Measurements from ENCODE around the gene ETV3.

The ETV3 gene

DNA sequence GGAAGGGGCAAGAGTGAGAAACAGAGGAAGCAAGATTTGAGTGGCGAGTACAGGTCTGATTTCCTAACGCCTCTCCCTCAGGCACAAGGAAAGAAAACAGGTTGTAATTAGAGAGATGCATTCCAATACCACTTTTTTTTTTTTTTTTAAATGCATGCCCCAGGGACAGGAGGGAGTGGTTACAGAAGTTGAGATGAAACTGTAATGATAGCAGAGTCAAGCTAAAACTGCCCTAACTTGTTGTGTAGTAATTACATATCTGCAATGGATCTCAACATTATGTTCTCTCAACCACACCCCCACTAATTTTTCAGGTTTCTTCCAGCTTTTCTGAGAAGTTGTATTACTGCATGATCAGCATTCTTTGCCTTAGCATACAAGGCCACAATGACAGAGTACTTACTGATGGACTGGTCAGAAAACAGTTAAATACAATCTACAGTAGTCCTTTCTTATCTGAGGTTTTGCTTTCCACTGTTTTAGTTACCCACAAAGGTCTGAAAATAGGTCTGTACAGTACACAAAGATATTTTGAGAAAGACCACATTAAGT, 5.5 kb downstream of the ETV3 start:
- Histone ChIP-seq H3K4me1 (ENCODE audit: control insufficient read depth, insufficient read depth, low read length) (peaks cover 10% of the 10 kb centered on the region), H3K9ac (ENCODE audit: low read length) (no peak overlapping the region), H3K27ac (ENCODE audit: low read depth, low read length) (no peak overlapping the region), H3K4me3 (ENCODE audit: low read length) (no peak overlapping the region), H3K36me3 (ENCODE audit: control insufficient read depth, insufficient read depth, low read length) (peaks cover 29% of the 10 kb centered on the region), H3K27me3 (ENCODE audit: control insufficient read depth, insufficient read depth, low read length) (no peaks in the 10 kb centered on the region)

DNA sequence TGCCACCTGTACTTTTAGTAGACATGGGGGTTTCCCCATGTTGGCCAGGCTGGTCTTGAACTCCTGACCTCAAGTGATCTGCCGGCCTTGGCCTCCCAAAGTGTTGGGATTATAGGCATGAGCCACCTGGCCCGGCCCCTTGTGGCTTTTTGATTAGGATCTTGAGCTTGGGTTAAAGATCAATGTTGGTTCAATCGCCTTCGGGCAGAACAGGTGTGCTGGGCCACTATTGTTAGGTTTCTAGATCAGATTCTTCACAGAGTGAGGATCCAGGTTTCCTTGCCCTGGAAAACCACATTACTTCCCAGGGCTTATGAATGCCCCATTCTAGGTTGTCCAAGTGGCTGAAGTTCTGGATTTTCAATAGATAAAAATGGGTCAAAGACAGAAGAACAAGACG, 6.1 kb downstream of the ETV3 start:
- no peak overlapping the region for H3K27ac ChIP-seq (ENCODE audit: low read depth, low read length)
- no peaks in the 10 kb centered on the region for H3K27me3 ChIP-seq (ENCODE audit: control insufficient read depth, insufficient read depth, low read length)
- no peak overlapping the region for H3K9ac ChIP-seq (ENCODE audit: low read length)
- peaks cover 8% of the 10 kb centered on the region for H3K4me1 ChIP-seq (ENCODE audit: control insufficient read depth, insufficient read depth, low read length)
- H3K36me3 ChIP-seq (ENCODE audit: control insufficient read depth, insufficient read depth, low read length), result peaks cover 29% of the 10 kb centered on the region
- H3K4me3 ChIP-seq (ENCODE audit: low read length), result no peak overlapping the region

DNA sequence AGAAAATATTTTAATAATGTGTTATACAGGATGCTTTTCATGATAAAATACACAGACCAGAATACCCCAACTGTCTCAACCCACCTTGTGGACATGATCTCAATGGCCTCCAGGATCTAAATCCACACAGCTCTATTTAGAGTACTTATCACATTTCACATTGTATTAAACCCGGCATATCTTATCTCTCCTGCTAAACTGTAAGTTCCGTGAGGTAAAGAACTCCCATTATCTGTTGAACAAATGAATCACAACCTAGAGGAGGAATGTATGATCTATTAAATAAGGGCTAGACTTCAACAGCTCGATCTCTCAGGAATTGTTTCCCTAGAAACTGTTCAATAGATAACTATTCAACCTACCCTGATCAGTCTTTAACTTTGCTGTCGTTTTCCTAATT, 6.9 kb downstream of the ETV3 start:
- H3K4me3 ChIP-seq (ENCODE audit: low read length), result no peak overlapping the region
- no peak overlapping the region for H3K9ac ChIP-seq (ENCODE audit: low read length)
- H3K27ac ChIP-seq (ENCODE audit: low read depth, low read length), result no peak overlapping the region
- H3K4me1 ChIP-seq (ENCODE audit: control insufficient read depth, insufficient read depth, low read length), result peaks cover 2% of the 10 kb centered on the region
- H3K27me3 ChIP-seq (ENCODE audit: control insufficient read depth, insufficient read depth, low read length), result no peaks in the 10 kb centered on the region
- H3K36me3 ChIP-seq (ENCODE audit: control insufficient read depth, insufficient read depth, low read length), result peaks cover 29% of the 10 kb centered on the region

DNA sequence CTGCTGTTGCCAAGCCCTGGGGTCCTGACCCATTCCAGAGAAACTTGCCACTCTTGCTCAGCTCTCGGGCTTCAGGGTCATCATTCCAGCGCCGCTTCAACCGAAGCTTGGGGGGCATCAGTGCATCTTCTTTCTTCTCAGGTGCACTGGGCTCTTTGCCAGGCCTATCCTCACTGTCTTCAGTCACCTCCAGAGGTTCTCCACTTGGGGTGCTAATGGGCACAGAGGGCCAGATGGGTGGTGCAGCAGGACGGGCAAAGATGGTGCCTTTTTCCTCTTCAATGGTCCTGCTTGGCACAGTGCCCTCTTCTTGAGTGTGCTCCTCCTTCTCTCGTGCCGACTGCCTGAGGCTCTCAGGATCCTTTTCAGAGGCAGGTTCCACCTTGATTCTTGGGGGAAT, 13.3 kb downstream of the ETV3 start:
- no peak overlapping the region for H3K4me3 ChIP-seq (ENCODE audit: low read length)
- H3K4me1 ChIP-seq (ENCODE audit: control insufficient read depth, insufficient read depth, low read length), result no peaks in the 10 kb centered on the region
- H3K9ac ChIP-seq (ENCODE audit: low read length), result no peak overlapping the region
- H3K27me3 ChIP-seq (ENCODE audit: control insufficient read depth, insufficient read depth, low read length), result no peaks in the 10 kb centered on the region
- no peak overlapping the region for H3K27ac ChIP-seq (ENCODE audit: low read depth, low read length)
- H3K36me3 ChIP-seq (ENCODE audit: control insufficient read depth, insufficient read depth, low read length), result peaks cover 17% of the 10 kb centered on the region

DNA sequence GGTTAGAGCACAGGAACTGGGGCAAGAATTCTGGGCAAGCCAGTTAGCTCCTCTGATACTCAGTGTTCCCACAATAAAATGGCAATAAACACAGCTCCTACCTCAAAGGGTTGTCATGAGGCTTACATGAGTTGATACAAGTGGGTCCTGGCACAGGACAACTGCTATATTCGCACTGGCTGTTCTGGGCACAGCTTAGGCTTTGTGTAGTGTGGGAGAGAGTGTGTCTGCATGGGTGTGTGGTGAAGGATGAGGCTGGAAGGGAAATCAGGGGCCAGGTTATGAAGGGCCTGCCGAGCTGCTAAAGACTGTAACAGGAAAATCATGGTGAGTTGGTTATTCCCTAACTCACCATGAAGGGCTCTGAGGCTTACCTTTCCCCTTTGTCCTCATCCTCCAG, 18.7 kb downstream of the ETV3 start:
- Histone ChIP-seq H3K9ac (ENCODE audit: low read length) (no peak overlapping the region), H3K27me3 (ENCODE audit: control insufficient read depth, insufficient read depth, low read length) (no peaks in the 10 kb centered on the region), H3K36me3 (ENCODE audit: control insufficient read depth, insufficient read depth, low read length) (no peaks in the 10 kb centered on the region), H3K4me1 (ENCODE audit: control insufficient read depth, insufficient read depth, low read length) (no peaks in the 10 kb centered on the region), H3K4me3 (ENCODE audit: low read length) (no peak overlapping the region), H3K27ac (ENCODE audit: low read depth, low read length) (no peak overlapping the region)

DNA sequence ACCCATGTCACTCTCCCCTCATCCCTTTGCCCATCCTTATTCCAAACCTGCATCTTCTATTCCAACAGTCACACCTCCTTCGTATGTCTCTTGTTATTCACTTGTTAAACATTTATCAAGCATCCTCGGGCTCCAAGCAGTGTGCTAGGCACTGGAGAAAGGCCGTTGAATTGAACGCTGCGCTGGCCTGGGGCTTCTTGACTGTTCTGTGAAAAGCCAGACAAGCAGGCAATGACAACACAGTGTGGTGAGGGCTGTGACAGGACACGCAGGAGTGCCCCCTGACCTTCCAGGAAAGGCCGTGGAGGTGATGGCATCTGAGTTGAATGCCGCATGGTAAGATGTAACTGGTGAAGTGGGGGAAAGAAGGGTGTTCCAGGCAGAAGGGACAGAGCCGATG, 19.2 kb downstream of the ETV3 start:
- Histone ChIP-seq H3K4me1 (ENCODE audit: control insufficient read depth, insufficient read depth, low read length) (no peaks in the 10 kb centered on the region), H3K27me3 (ENCODE audit: control insufficient read depth, insufficient read depth, low read length) (no peaks in the 10 kb centered on the region), H3K9ac (ENCODE audit: low read length) (no peak overlapping the region), H3K36me3 (ENCODE audit: control insufficient read depth, insufficient read depth, low read length) (no peaks in the 10 kb centered on the region), H3K27ac (ENCODE audit: low read depth, low read length) (no peak overlapping the region), H3K4me3 (ENCODE audit: low read length) (no peak overlapping the region)

DNA sequence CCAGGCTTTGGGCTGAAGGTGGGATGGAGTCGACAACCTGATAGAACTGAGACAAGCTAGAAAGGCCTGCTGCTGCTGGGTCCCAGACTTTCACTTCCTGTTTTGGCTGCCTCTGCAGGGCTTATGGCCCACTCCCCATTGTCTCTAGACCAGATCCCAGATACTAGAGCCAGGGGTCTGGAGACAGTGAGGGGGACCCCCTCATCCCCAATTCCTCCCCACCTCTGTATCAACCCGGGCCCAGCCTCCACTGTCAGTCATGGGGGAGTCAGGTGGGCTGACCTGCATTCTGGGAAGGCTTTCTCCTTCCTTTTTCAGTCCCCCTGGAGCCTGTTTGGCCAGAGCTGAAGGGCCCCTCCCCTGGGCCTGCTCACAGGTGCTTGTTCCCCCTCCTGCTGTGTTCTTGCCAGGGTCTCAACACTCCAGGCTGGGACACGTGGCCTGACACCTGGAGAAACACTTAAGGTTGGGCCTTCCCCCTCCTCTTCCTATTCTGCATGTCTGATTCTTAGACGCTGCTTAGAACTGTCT, 20.6 kb downstream of the ETV3 start:
- Histone ChIP-seq H3K4me3 (ENCODE audit: low read length) (no peak overlapping the region), H3K9ac (ENCODE audit: low read length) (no peak overlapping the region), H3K27ac (ENCODE audit: low read depth, low read length) (no peak overlapping the region), H3K36me3 (ENCODE audit: control insufficient read depth, insufficient read depth, low read length) (no peaks in the 10 kb centered on the region), H3K27me3 (ENCODE audit: control insufficient read depth, insufficient read depth, low read length) (peaks cover 3% of the 10 kb centered on the region), H3K4me1 (ENCODE audit: control insufficient read depth, insufficient read depth, low read length) (no peaks in the 10 kb centered on the region)

DNA sequence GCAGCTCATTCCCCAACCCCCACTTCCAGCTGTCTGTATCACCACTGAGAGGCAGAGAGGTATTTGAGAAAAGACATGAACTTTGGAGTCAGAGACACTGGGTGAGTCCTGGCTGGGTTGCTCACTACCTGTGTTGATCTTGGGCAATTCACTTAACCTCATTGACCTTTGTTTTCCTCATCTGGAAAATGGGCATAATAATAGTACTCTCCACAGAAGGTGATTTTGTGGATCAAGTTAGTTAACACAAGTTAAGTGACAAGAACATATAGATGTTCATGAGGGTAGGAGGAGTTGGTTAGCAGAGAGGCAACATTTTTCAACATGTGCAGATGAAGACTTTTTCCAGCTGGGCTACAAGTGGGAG, 21.5 kb downstream of the ETV3 start:
- peaks cover 5% of the 10 kb centered on the region for H3K27me3 ChIP-seq (ENCODE audit: control insufficient read depth, insufficient read depth, low read length)
- H3K4me3 ChIP-seq (ENCODE audit: low read length), result no peak overlapping the region
- H3K9ac ChIP-seq (ENCODE audit: low read length), result no peak overlapping the region
- no peak overlapping the region for H3K27ac ChIP-seq (ENCODE audit: low read depth, low read length)
- no peaks in the 10 kb centered on the region for H3K4me1 ChIP-seq (ENCODE audit: control insufficient read depth, insufficient read depth, low read length)
- H3K36me3 ChIP-seq (ENCODE audit: control insufficient read depth, insufficient read depth, low read length), result no peaks in the 10 kb centered on the region

DNA sequence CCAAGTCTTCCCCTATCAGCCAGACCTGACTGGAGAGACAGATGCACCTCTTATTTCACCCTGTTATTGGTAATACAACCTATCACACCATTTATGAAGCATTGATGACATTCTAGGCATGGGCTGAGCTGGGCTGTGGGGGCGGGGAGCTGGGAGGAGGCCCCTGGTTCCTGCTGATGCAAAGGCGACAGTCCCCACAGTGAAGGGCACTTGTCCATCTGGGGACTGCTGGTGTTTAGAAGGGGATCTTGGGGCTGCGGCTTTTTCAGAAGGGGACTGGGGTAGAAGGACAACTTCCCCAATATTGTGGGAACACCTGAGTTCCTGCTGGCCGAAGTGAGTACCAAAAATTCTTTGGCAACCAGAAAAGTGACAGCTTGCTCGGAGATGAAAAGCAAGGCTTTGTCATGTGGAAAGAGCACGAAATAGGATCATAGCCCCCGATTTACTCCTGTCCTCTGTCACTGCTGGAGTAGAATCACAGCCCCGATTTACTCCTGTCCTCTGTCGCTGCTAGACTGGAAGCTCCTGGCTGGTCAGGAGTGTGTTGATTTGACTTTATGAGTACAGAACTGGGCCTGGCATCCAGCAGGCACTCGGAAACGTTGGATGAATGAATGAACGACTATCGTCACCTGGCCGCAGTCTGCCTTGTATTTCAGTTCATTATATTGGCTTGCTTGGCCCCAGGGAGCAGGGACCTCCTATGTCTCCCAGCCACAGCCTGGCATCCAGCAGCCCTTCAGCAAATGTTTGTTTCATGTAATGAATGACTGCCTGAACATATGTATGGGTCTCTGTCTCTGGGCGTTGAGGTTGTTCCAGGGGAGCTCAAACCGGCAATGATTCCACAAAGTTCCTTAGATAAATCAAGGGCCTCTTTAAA, 22.1 kb downstream of the ETV3 start:
- Histone ChIP-seq H3K4me1 (ENCODE audit: control insufficient read depth, insufficient read depth, low read length) (no peaks in the 10 kb centered on the region), H3K9ac (ENCODE audit: low read length) (no peak overlapping the region), H3K36me3 (ENCODE audit: control insufficient read depth, insufficient read depth, low read length) (no peaks in the 10 kb centered on the region), H3K4me3 (ENCODE audit: low read length) (no peak overlapping the region), H3K27me3 (ENCODE audit: control insufficient read depth, insufficient read depth, low read length) (peaks cover 5% of the 10 kb centered on the region), H3K27ac (ENCODE audit: low read depth, low read length) (no peak overlapping the region)

DNA sequence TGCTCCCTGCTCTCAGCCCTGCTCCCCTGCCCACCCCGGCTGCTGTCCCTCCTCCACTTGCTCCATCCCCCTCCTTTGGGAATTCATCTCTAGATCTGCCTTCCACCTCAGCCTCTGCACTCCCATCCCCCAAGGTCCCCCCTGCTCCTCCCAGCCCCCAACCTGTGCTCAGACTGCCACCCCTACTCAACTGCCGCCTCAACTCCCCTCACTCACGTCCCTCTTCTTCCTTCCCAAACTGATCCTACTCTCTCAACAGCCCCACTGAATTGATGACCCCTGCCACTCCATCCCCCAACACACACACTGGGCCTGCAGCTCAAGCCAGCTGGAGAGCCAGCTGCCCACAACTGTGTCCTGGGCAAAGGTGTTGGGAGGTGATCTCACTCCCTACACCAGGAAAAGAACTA, 22.8 kb downstream of the ETV3 start:
- H3K36me3 ChIP-seq (ENCODE audit: control insufficient read depth, insufficient read depth, low read length), result no peaks in the 10 kb centered on the region
- no peak overlapping the region for H3K27ac ChIP-seq (ENCODE audit: low read depth, low read length)
- no peaks in the 10 kb centered on the region for H3K4me1 ChIP-seq (ENCODE audit: control insufficient read depth, insufficient read depth, low read length)
- H3K9ac ChIP-seq (ENCODE audit: low read length), result no peak overlapping the region
- peaks cover 5% of the 10 kb centered on the region for H3K27me3 ChIP-seq (ENCODE audit: control insufficient read depth, insufficient read depth, low read length)
- H3K4me3 ChIP-seq (ENCODE audit: low read length), result no peak overlapping the region

DNA sequence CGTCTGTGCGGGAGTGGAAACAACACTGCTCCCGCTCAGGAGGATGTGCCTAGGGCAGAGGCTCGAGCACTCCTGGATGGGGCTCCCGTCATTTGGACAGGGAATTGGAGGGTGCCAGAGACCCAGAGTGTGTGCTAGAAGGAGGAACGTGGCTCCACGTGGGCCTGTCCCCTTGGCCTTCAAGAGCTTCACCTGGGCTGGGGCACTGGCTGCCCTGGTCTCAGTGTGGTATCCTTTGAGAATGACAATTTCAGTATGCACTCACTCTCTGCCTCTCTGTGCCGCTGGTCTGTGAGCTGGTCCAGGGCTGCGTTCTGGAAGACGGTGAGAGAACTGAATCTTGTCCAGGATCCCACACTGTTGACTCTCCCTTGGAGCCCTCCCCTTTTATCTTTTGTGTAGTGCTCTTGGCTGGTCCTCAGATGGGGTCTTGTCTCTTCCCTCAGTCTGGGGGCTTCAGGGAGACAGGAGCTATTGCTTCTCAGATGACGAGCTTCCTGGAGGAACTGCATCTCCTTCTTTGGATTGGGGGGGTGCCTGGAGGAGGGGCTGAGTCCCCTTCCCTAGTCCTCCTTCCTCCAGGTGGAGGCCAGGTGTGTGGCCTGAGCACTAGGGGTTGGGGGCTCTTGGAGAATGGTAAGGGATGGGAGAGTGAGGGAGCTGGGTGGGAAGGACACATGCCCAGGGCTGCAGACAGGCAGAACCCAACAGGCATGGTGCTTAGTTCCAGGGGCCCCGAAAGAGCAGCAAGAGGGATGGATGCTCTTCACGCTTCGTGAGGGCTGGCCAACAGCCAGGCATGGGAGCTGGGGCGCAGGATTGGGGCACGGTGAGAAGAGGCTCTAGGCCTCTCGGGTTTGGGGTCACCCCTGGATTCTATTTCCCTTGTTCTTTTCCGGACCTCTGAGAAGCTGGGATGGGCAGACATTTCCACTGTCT, 23.7 kb downstream of the ETV3 start:
- no peak overlapping the region for H3K9ac ChIP-seq (ENCODE audit: low read length)
- no peak overlapping the region for H3K4me3 ChIP-seq (ENCODE audit: low read length)
- peaks cover 9% of the 10 kb centered on the region for H3K27me3 ChIP-seq (ENCODE audit: control insufficient read depth, insufficient read depth, low read length)
- no peak overlapping the region for H3K27ac ChIP-seq (ENCODE audit: low read depth, low read length)
- no peaks in the 10 kb centered on the region for H3K36me3 ChIP-seq (ENCODE audit: control insufficient read depth, insufficient read depth, low read length)
- no peaks in the 10 kb centered on the region for H3K4me1 ChIP-seq (ENCODE audit: control insufficient read depth, insufficient read depth, low read length)

DNA sequence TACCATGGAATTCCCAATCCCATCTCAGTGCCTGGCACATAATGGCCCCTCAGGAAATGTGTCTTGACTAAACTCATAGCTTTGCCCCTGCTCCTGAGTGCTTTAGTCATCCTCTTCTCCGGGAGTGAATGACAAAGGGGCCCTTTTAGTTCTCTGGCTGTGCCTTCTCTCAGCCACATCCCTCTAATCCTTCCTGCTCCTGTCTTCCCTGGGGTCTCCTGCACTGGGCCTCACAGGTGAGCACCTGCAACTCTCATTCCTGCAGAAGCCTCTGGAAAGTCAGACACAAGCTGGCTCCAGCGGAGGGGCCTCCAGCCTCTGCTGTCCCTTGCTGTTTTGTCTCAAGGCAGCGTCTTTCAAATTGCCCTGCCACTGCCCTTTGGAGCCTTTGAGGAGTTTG, 24.6 kb downstream of the ETV3 start:
- Histone ChIP-seq H3K27me3 (ENCODE audit: control insufficient read depth, insufficient read depth, low read length) (peaks cover 14% of the 10 kb centered on the region), H3K27ac (ENCODE audit: low read depth, low read length) (no peak overlapping the region), H3K36me3 (ENCODE audit: control insufficient read depth, insufficient read depth, low read length) (no peaks in the 10 kb centered on the region), H3K4me3 (ENCODE audit: low read length) (no peak overlapping the region), H3K9ac (ENCODE audit: low read length) (no peak overlapping the region), H3K4me1 (ENCODE audit: control insufficient read depth, insufficient read depth, low read length) (no peaks in the 10 kb centered on the region)
